Measurements from ENCODE around the gene ATXN10.
"Not testable (repeated sequence)": the region's sequence is repeated elsewhere in the genome, so short reads cannot be mapped to it uniquely, and the experiment has no call there.

The ATXN10 gene

DNA sequence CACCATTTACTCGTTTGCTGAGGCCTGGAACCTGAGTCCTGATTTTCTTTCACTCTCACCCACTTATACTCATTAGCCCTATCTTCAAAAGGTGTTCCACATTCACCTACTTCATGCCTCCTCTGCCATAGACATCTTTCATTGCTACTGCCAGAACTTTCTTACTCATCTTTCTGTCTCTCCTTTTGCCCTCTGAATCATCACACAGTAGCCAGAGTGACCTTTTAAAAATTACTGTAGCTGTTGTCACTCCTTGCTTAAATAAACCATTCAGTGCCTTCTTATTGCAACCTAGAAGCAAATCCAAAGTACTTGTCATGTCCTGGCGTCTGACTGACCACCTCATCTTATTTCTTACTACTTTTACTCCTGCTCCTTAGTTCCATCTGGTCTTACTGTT lies 38.2 kb downstream of the ATXN10 start:
- H3K4me3 ChIP-seq (ENCODE audit: low read depth, low read length) = no peak overlapping the region
- DNase-seq (ENCODE audit: low read depth) = no peak
- TF ChIP-seq, protein P1, sequence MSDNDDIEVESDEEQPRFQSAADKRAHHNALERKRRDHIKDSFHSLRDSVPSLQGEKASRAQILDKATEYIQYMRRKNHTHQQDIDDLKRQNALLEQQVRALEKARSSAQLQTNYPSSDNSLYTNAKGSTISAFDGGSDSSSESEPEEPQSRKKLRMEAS (IDR thresholded peaks at IDR 0.05; ENCODE audit: low read depth, low read length) = no peak
- TF ChIP-seq POLR2A (IDR thresholded peaks at IDR 0.05; ENCODE audit: extremely low read depth, insufficient read length) (no peak), MYC (IDR thresholded peaks at IDR 0.05; ENCODE audit: low read depth, low read length) (no peak)
- TF ChIP-seq, protein P2, sequence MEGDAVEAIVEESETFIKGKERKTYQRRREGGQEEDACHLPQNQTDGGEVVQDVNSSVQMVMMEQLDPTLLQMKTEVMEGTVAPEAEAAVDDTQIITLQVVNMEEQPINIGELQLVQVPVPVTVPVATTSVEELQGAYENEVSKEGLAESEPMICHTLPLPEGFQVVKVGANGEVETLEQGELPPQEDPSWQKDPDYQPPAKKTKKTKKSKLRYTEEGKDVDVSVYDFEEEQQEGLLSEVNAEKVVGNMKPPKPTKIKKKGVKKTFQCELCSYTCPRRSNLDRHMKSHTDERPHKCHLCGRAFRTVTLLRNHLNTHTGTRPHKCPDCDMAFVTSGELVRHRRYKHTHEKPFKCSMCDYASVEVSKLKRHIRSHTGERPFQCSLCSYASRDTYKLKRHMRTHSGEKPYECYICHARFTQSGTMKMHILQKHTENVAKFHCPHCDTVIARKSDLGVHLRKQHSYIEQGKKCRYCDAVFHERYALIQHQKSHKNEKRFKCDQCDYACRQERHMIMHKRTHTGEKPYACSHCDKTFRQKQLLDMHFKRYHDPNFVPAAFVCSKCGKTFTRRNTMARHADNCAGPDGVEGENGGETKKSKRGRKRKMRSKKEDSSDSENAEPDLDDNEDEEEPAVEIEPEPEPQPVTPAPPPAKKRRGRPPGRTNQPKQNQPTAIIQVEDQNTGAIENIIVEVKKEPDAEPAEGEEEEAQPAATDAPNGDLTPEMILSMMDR (IDR thresholded peaks at IDR 0.05; ENCODE audit: low read depth, low read length) = no peak

GRCh38 chr22:45710469-45710868 lies 38.8 kb downstream of the ATXN10 start:
- no peak for DNase-seq (ENCODE audit: low read depth)
- no peak overlapping the region for H3K4me3 ChIP-seq (ENCODE audit: low read depth, low read length)
- TF ChIP-seq MYC (IDR thresholded peaks at IDR 0.05; ENCODE audit: low read depth, low read length) = no peak
- TF ChIP-seq, protein P1 (IDR thresholded peaks at IDR 0.05; ENCODE audit: low read depth, low read length) = no peak
- TF ChIP-seq POLR2A (IDR thresholded peaks at IDR 0.05; ENCODE audit: extremely low read depth, insufficient read length) = no peak
- TF ChIP-seq, protein P2 (IDR thresholded peaks at IDR 0.05; ENCODE audit: low read depth, low read length) = no peak

DNA sequence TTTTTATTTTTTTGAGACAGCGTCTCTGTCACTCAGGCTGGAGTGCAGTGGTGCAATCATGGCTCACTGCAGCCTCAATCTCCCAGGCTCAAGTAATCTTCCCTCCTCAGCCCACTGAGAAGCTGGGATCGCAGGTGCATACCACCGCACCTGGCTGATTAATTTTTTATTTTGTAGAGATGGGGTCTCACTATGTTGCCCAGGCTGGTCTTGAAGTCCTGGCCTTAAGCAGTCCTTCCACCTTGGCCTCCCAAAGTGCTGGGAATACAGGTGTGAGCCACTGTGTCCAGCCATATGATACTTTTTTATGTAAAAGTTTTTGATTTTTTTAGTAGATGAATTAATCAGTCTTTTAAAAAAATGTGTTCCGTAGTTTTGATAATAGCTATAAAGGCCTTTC lies 42.8 kb downstream of the ATXN10 start:
- H3K4me3 ChIP-seq (ENCODE audit: low read depth, low read length); DNase-seq (ENCODE audit: low read depth): not testable (repeated sequence)

DNA sequence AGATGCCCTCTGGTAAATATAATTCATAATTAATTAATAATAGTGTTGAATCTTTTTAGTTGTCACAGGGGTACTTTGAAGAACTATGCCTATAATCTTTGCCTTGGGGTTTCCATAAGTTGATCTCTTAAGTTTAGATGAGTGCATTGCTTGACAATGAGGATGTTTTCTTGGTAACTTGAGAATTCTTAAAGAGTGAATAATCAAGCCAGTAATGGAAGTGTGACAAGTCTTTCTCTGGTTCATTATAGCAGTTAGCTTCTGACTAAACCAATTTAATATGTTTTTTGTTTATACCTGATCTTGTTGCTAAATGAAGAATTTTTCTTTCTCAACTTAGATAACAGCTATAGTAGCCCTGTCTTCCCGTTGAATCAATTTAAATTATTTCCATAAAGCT lies 46.2 kb downstream of the ATXN10 start:
- TF ChIP-seq, protein P1 (IDR thresholded peaks at IDR 0.05; ENCODE audit: low read depth, low read length) = no peak
- no peak for TF ChIP-seq POLR2A (IDR thresholded peaks at IDR 0.05; ENCODE audit: extremely low read depth, insufficient read length)
- TF ChIP-seq MYC (IDR thresholded peaks at IDR 0.05; ENCODE audit: low read depth, low read length) = no peak
- TF ChIP-seq, protein P2 (IDR thresholded peaks at IDR 0.05; ENCODE audit: low read depth, low read length) = no peak
- no peak overlapping the region for H3K4me3 ChIP-seq (ENCODE audit: low read depth, low read length)
- no peak for DNase-seq (ENCODE audit: low read depth)

DNA sequence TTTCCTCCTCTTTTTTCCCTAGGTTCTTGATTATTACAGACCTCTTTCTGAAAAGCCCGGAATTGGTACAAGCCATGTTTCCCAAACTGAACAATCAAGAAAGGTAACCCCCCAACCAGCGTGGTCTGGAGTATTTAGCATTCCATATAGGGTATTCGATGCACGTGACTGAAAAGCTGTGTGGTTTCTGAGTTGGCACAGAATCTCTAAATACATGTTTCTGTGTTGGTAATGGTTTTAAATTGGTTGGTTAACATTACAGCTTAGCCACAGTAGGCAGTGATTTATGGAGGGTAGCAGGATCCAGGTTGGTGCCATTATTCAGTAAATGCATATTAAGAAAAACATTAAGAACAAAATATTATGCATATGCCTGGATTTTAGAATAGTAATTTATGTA lies 46.8 kb downstream of the ATXN10 start:
- H3K4me3 ChIP-seq (ENCODE audit: low read depth, low read length) = no peak overlapping the region
- TF ChIP-seq, protein P2 (IDR thresholded peaks at IDR 0.05; ENCODE audit: low read depth, low read length) = no peak
- TF ChIP-seq POLR2A (IDR thresholded peaks at IDR 0.05; ENCODE audit: extremely low read depth, insufficient read length) = no peak
- TF ChIP-seq, protein P1 (IDR thresholded peaks at IDR 0.05; ENCODE audit: low read depth, low read length) = no peak
- no peak for TF ChIP-seq MYC (IDR thresholded peaks at IDR 0.05; ENCODE audit: low read depth, low read length)
- no peak for DNase-seq (ENCODE audit: low read depth)

DNA sequence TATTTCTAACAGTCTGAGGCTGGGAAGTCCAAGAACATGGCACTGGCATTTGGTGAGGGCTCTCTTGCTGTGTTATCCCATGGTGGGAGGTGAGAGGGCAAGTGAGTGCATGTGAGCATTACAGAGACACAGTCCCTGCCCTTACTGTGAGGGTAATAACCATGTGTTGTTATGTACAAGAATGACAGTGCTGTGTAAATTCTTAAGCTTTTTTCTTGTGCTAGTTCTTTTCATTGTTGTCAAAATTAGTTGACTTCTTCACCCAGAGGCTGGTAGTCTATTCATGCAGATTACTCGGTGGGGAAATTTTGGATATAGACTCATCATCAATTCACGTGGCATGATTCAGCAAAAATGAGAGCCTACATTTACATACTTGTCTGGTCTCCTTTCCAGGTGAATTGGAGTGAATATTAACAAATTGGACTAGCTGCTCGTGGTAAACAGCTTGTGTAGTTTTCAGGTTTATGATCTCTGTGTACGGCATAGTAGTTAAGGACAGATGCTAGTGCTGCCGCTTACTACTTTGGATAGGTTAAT lies 49.3 kb downstream of the ATXN10 start:
- DNase-seq (ENCODE audit: low read depth) = no peak
- H3K4me3 ChIP-seq (ENCODE audit: low read depth, low read length) = no peak overlapping the region
- TF ChIP-seq MYC (IDR thresholded peaks at IDR 0.05; ENCODE audit: low read depth, low read length) (no peak), POLR2A (IDR thresholded peaks at IDR 0.05; ENCODE audit: extremely low read depth, insufficient read length) (no peak)
- TF ChIP-seq, protein P2 (IDR thresholded peaks at IDR 0.05; ENCODE audit: low read depth, low read length) = no peak
- TF ChIP-seq, protein P1 (IDR thresholded peaks at IDR 0.05; ENCODE audit: low read depth, low read length) = no peak

Data from NB4 (cell line).